NOMO-1 (cell line): ENCODE measurements around the gene HLA-DOA.

ENCODE experiments used
- DNase-seq, 2 experiments: peaks; one replicate each; lab custom pipeline; 2025; ENCODE audit not compliant: unreplicated experiment in 2 of 2; lab: John Stamatoyannopoulos, UW

Gene HLA-DOA

DNA sequence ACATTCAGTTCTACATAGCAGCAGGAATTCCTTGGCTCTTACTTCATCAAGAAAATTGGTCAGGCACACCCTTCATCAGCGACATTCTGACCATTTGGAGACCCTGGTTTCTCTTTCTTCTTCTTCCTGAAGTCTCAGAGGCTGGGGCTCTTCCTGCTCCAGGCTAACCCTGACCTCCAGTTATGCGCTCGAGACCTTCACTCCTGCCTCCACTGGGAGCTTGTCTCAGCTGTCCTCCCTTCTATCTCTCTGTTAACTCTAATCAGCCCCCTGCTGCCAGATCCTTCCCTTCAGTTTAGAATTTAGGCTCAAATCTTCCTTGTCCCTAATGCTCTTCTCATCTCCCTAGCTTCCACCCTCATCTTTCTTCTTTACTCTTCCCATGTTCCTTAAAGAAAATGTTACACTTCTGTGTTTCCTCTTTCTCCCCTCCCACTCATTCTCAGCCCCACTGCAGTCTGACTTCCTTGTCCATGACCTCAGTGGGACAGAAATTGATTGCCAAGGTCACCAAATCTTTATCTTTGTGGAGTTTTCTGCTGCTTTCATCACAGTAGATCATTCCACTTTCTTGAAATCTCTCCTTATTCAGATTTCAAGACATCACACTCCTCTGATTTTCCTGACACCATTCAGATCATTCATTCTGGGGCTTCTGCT is 8.4 kb upstream of the HLA-DOA start:
- peak; percentile 14 to 27 for DNase-seq

DNA sequence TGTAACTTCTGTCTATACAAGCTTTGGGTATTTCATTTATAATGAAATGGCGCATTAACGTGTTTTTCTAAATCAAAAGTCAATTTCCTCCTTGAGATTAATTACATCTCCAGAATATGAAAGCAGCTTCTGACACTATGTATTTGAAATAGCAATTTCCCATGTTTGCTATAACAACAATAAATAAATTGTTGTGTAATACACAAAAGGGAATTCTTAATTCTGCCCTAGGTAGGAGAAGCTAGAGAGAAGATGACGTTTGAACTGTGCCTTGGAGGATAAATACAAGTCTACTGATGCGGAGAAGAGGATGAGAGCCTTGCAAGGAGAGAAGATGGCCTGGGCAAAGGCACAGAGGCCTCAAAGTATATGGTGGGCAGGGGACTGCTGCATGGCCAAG is 7.6 kb upstream of the HLA-DOA start:
- no peak for DNase-seq

DNA sequence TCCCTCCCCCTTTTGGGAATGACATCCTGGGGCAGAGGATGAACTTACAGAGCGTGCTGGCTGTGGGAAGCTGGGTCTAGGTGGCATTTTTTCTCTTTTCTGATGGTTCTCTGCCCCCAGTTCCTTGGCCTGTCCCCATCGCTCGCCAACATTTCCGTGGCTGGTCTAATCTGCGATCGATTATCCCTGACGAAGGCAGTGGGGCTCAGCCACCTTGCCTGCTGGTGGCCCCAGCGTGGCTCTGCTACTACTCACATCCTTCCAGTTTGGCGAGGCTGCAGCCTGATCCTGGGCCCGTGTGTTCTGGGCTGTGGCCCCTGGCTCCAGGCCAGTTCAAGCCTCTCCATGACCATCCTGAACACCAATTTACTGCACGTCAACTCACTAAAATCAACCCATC is 6.4 kb upstream of the HLA-DOA start:
- DNase-seq = no peak

DNA sequence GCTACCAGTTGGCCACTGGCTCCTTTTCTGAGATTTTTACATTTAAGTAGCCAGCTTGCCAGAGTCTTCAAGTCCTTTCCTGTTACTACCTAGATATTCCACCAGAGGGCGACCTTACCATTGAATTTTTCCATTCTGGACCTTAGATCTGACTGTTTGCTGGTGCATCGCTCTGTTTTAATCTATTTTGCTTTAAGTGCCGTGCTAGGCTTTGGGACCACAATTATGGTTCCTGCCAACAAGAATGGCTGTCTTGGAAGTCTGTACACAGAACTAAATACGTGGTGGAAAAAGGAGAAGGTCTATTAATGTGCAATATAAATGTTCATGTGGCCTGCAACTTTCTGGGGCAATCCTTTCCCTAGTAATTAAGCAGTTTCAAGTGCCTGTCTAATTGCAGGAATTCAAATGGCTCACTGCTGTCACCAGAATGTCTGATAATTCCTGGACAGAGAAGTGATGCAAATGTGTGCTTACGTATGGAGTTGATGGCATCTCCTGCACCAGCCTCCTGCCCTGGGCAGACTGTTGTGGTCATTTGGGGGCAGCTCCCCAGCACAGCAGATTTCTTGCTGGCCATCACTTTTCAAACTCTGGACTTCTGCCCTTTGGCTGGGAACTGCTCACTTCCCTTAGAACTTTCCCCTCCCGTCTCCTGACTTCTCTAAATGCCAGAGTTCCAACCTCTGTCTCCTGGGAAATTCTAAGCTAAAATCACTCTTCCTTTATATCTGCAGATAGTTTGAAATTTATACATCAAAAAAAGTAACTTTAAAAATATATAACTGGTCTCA is 5.6 kb upstream of the HLA-DOA start:
- peak; percentile 68 to 94 for DNase-seq

DNA sequence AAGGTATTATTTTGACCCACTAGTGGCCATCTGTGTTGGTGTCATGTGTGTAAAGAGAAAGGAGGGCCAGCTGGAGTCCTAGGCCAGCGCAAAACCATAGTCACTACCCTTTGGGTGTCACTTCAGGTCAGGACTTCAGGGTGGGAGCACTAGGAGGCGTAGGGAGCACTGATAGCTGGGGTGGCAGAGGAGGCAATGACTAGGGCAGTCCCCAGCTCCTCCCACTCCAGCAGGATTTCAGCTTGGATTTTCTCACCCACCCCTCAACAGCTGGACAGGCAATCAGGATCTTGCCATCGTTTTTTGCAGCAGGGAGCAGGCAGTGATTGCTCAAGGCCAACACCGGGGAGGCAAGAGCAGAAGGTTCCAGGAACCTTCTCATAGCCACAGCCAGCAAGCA is 4.2 kb upstream of the HLA-DOA start:
- no peak for DNase-seq

DNA sequence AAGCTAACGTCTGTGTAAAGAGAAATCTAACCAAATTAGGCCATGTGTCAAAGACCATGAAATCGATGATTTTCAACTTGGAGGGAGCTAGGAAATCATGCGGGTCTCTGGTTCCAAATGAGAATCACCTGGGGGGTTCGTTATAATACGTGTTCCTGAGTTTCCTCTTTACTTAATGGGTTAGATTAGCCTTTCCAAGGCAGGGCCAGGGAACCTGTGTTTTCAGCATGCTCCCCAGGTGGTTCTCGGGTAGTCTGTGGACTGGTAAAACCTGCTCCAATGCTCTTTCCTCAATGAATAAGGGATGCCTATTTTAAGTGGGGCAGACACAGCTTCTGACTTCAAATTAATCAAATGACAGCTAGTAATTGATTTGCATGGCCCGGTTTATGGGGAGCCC is 965 bp upstream of the HLA-DOA start:
- DNase-seq = no peak

DNA sequence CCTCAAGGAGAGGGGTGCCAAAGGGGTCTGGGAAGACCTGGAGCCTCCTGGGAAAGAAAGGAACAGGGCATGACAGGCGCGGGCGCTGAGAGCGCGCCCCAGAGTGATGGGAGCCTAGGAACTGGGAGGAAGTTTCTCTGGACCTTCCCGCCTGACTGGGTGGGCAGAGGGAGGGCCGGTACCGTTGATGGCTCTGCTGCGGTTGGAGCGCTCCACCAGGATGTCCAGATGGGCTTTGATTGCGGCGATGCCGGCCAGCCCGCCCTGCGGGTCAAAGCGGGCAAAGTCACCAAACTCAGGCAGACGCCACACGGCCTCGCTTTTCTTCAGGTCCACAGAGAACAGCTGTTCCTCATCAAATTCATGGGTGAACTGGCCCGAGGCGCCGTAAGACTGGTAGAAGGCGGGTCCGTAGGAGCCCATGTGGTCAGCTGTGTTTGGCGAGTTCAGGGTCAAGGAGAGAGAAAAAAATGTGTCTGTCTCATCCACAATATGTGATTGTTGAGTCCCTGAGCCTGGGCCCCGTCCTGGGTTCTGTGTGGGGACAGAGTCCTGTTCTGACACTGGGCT is 1.5 kb downstream of the HLA-DOA start:
- no peak for DNase-seq

DNA sequence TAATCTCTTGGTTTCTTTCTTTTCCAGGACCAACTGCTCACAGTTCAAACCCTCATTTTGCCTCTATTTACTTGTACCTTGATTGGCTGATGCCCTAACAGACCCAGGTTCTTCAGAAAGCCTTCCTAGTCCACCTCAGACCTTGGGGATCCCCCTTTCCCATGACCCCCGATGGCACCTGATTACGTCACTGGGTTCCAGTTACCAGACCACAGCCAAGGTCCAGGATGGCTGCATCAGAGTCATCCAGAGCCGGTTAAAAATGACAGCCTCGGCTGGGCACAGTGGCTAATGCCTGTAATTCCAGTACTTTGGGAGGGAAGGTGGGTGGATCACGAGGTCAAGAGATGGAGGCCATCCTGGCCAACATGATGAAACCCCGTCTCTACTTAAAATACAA is 4.5 kb downstream of the HLA-DOA start:
- no peak for DNase-seq

DNA sequence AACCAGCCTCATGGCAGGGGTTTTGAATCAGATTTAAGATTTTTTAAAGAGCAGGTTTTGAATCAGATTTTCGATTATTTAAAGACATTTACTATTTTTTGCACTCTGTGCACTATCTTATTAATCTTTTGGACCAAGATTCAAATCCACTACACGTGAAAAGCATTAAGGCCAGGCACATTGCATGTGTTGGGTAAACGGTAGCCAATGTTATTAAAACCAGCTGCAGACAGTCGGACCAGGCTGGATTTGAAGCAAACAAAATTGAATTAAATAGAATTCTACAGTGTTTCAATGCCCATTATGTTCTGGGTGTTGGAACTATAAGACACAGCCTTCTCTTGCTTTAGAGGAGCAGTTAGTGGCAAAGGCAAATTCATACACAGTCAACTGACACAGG is 7.7 kb downstream of the HLA-DOA start:
- no peak for DNase-seq

DNA sequence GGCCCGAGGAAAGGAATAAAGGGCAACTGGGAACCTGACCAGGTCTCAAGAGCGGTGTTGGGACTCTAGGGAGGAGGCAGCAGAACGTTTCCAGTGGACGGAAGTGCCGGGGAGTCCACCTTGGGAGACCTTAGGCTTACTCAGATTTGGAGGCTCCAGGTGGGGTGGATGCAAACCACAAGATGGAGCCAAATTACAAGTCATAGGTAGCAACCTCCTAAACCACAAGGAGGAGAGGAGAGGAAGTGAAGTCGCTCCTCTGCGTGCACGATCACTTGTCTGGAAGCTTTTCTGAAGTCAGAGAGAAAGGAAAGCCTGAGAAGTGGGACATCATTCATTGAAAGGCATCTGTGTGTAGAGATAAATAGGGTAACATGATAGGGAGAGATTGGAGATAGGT is 9.3 kb downstream of the HLA-DOA start:
- peak; percentile 18 to 49 for DNase-seq

DNA sequence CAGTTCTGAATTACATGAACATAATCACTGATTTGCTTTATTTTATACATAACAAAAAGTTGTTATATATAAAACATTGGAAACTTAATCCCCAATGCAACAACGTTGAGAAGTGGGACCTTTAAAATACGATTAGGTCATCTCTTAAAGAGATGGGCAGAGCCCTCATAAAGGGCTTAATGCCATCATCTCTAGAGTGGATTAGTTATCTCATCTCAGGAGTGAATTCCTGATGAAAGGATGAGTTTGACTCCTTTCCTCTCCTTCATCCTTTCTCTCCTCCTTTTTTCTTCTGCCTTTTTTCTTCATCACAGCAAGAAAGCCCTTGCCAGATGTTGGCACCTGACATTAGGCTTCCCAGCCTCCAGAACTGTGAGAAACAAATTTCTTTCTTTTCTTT is 13.9 kb downstream of the HLA-DOA start:
- no peak for DNase-seq

DNA sequence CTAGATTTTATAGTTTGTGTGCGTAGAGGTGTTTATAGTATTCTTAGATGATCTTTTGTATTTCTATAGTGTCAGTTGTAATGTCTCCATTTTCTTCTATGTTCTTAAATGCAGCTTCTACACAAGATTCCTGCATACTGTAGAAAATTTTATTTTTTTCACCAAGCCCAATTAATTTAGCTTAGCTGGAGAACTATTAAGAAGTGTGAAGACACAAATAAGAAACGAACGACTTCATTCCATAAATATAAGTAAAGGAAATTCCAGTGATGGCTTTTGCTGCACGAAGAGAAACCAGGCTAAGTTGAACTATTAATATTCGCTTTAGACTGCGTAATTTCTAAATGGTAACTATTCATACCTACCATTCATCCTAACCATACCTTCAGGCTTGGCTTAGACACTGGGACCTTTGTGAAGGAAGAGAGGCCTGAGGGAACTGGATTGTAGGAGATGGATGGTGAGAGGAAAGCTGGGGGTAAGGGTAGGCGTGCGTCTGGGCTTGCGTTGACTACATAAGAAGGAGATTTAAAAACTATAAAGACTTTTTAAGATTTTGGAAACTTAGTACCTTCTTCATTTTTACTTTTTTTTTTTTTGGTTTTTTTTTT is 15.9 kb downstream of the HLA-DOA start:
- DNase-seq = no peak

DNA sequence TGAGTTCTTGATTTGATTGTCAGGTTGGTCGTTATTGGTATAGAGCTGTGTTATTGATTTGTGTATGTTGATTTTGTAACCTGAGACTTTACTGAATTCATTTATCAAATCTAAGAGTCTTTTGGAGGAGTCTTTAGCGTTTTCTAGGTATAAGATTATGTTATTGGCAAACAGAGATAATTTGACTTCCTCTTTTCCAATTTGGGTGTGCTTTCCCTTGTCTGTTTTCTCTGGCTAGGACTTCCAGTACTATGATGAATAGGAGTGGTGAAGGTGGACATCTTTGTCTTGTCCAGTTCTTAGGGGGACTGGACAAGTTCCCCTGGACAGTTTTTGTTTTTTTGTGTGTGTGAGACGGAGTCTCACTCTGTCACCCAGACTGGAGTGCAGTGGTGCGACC is 17.4 kb downstream of the HLA-DOA start:
- DNase-seq = no peak

DNA sequence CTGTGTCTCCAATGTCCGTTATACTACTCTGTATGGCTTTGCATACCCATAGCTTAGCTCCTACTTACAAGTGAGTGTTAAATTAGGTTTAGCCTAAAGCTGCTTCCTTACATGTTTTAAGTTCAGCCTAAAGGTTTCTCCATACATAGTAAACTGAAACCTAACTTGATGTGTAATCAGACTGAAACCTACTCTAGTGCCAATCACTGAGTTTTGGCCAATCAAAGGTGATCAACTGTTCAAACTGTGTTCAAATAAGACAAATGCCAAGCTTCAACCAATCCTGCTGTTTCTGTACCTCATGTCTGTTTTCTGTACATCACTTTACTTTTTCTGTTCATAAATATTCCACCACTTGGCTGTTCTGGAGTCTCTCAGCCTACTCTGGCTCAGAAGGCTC is 20.0 kb downstream of the HLA-DOA start:
- DNase-seq = no peak

DNA sequence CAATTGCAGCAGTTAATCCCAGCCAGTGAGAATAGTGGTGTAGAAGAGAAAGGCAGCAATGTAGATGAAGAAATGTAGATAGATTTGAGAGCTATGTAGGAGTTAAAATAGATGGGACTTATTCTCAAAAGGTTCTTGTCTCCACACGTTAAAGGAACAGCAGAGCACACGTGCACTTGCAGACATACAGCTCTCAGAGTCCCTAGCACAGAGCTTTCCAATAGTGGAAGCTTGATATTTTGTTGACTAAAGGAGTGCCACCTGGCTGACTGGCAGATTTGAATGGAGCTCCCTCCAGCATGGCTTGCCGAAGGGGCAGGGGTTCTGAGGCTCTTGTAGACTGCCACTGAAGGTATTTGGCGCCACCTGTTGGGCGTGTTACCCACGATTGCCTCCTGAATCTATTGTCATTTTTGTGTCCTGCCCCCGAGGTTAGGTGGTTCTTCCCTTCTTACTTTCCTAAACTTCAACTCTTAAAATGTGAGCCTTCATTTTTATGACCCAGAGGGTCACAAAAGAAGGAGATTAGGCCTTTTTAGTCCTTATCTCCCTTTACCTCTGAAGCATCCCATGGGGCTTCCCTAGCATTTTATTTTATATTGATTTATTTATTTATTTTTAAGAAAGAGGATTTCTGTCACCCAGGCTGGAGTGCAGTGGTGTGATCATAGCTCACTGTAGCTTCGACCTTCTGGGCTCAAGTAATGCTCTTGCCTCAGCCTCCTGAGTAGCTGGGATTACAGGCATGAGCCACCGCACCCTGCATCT is 24.6 kb downstream of the HLA-DOA start:
- DNase-seq = peak; percentile 81

DNA sequence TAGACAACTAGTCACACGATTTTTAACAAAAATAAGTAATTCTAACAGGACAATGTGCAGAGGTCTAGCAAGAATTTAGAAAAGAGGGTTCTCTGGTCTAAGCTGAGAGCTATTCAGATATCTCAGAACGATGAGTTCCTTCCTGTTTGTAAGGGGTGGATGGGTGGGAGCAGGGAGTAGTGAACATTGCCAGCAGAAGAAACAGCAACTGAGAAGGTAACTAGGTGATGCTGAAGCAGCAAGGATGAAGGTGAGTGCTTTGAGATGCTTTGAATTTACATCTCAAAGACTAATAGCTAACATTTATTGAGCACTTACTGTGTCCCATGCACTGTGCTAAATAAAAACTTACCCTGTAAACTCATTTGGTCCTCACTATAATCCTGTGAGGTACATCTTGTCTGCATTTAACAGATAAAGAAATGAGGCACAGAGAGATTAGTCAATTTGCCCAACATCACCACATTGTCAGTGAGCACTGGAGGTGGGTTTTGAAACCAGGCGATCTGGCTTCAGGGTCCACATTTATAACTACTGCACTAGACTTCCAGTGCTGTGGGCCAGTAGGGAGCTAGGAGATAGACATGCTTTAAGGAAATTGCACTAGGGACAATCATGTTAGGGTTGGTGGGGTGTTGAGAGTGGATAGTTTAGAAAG is 25.3 kb downstream of the HLA-DOA start:
- DNase-seq = no peak

DNA sequence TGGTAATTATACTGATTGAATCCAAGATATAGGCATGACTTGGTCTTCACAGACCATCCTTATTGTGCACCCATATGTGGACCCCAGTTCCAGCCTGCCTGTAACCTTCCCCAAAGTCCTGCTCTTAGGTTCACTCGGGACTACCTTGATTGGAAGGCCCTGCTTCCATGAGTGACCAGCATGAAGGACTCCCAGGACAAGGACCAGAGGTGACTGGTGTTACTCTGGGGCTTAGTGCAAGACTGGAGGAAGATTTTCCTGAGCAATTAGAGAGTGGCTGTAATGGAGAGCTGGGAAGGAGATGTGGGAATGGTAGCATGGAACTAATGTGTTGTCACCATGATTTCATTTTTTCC is 25.9 kb downstream of the HLA-DOA start:
- DNase-seq = no peak

DNA sequence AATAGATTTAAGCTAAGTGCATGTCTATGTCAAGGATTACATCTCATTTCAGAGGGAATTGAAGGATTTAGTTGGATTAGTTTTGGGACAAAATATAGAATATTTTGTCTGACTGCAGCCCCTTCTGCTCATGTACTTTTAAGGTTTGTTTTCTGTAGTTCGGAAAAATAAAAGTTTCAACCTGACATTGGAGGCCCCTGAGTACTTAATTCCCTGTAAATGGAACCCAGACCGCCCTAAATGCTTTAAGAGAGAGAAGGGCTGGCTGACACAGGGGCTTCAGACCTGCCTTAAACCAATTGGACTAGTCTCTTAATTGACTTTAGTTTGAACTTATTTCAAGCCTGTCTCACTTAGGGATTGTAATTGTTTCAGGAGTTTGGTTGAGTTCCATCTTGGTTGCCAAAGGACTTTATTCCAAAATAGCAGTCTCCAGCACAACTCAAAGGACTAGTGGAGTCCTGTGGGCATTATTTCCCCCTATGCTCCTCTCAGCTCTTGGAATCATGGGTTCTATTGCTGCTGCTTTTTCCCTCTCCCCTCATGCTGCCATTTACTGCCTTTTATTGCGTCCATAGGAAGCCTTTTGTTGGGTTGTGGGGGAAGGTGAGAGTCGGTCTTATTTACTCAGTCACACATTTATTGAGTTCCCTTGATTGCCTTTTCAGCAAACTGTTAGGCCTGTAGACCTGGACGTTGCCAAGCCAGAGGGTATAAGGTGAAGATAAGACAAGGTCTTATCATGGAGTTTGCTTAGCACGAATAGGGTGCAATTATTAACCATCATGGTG is 26.5 kb downstream of the HLA-DOA start:
- DNase-seq = no peak

DNA sequence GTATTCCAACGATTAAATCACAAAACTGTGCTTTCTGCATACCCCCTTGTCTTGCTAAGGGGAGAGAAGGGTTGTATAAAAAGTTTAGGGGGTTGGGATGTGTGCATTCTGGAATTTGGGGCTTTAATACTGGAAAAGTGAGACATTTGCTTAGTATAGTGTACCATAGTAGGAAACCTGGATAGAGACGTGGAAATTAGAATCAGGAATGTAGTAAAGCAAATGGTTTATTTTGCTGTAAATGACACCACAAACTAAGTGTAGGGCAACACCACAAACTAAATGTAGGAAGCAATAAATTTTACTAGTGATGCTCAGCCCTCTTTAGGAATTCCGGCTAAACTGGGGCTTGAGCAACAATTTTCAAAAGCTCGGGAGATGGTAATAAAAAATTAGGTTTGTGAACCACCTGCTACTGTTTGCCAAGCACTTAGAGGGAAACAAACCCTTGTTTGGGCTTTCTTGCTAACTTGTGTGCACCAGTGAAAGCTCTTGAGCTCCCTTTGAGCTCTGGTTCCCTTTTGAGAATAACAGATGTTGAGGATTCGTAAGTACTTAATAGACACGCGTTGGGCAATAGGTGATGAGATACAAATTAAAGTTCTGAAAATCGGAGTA is 27.2 kb downstream of the HLA-DOA start:
- DNase-seq = peak in 1 of 2 experiments; percentile 13
